HG03280 (cell line): ENCODE measurements around the gene PURB.
"Not testable (repeated sequence)": the region's sequence is repeated elsewhere in the genome, so short reads cannot be mapped to it uniquely, and the experiment has no call there.

ENCODE experiments used
- ATAC-seq: cut with Tn5 transposase; IDR thresholded peaks from one replicate; pipeline ENCODE4 v1.9.1; 2021; ENCODE audit warnings: mild to moderate bottlenecking, moderate library complexity; ENCODE audit not compliant: unreplicated experiment

PURB gene

GRCh38 chr7:44885394-44886317 is at the start of gene PURB:
Gene PURB, minus strand, starts transcription at chr7:44885530. Its CDS starts 182 bp downstream, at chr7:44885348.
- ATAC-seq = peak; percentile 85

DNA sequence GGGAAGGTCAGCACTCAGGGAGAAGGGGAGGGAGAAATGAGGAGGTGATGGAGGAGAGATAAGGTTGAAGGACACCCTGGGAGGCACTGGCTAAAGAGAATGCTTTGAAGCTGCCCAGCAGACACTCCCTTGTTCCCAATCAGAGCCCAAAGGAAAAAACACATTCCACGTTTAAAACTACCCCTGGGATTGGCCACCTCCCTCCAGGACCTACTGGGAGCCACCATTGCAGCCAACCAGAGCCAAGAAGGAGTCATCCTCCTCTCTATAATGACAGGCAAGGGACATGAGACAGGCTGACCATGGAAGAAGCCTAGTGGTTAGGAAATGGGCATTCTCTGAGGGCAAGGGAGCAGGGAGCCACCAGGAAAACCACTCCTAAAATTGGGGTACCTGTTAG is 49.7 kb upstream of the PURB start:
- ATAC-seq = no peak

DNA sequence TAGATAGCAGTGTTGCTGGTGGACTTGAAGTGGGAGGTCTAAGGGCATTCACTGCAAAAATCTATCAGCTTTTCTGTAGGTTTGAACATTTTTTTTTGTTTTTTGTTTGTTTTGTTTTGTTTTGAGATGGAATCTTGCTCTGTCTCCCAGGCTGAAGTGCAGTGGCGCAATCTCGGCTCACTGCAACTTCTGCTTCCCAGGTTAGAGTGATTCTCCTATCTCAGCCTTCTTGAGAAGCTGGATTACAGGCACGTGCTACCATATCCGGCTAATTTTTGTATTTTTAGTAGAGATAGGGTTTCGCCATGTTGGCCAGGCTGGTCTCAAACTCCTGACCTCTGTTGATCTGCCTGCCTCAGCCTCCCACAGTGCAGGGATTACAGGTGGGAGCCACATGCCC is 49.2 kb upstream of the PURB start:
- ATAC-seq = not testable (repeated sequence)

DNA sequence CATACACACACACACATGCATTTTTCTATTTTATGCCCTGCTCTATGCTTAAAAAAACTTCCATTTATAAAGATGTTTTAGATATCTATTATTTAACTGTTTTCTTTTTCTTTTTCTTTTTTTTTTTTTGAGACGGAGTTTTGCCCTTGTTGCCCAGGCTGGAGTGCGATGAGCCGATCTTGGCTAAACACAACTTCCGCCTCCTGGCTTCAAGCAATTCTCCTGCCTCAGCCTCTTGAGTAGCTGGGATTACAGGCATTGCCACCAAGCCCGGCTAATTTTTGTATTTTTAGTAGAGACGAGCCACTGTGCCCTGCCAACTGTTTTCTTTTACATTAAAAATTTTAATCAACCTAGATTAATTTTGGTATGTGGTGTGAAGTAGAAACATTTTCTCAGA is 45.6 kb upstream of the PURB start:
- ATAC-seq = no peak

GRCh38 chr7:44922351-44922694 is 37.0 kb upstream of the PURB start:
- ATAC-seq = peak; percentile 12

GRCh38 chr7:44921607-44922350 is 36.4 kb upstream of the PURB start:
- ATAC-seq = peak; percentile 79

DNA sequence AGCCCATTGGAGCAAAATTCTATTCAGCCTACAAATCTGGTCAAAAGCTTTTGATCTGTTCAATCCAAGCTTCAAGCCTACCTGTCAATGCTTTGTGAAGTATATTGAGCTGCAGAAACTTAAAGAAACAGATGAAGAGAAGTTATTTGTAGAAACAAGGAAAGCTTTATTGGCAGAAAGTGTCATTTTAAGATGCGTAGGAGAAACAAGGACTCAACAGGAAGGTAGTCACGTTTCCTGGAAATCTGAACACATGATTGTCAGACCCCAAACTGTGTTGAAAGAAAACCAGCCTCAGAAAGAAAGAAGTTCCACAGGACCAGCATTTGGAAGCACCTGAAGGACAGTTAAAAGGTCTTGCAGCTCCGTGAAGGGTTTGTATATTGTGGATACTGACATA is 34.8 kb upstream of the PURB start:
- ATAC-seq = no peak

DNA sequence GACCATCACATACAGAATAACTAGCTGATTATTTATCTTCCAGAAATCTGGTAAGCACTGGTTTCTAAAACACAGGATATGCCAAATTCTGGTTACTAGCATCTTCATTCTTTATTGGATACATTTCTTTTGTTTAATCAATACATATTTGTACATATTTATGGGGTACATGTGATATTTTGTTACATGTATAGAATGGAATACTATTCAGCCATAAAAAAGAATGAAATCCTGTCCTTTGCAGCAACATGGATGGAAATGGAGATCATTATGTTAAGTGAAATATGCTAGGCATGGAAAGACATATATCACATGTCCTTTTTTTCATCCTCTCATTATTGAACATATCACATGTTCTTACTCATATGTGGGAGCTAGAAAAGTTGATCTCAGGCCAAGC is 32.7 kb upstream of the PURB start:
- no peak for ATAC-seq

DNA sequence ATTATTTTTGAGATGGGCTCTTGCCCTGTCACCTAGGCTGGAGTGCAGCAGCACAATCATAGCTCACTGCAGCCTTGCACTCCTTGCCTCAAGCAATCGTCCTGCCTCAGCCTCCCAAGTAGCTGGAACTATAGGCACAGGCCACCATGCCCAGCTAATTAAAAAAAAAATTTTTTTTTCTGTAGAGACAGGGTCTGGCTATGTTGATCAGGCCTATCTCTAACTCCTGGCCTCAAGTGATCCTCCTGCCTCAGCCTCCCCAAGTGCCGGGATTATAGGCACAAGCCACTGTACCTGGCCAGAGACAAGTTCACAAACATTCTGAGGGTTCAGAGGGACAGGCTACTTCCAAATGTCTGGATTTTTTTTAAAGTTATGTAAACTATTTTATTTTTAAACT is 32.1 kb upstream of the PURB start:
- ATAC-seq = no peak

DNA sequence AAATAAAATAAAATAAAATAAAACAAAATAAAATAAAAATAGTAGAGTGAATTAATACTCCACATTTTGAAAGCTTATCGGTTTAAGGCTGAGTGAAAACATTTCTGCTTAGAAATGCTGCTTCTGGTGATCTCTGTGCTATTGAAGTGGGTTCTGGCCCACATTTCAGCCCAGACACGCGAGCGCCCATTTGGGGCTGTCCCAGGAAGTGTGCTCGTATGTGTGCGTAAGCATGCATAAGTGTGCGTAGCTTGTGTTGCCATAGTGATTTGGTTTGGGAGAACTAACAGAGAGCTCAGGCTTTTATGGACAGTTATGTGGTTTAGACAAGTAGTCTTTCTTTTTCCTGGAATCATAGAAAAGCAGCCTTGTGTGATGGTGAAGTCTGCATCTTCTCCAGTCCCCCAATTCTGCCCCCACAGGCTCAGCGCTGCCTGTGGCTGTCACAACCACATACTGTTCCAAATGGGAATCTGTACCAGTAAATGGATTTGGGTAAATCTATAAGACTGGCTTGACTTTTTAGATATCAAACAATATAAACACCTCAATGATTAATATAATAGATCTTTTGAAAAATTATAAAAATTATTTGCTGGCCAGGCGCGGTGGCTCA is 29.8 kb upstream of the PURB start:
- ATAC-seq = peak; percentile 77

GRCh38 chr7:44912775-44913347 is 27.5 kb upstream of the PURB start:
- ATAC-seq = no peak

DNA sequence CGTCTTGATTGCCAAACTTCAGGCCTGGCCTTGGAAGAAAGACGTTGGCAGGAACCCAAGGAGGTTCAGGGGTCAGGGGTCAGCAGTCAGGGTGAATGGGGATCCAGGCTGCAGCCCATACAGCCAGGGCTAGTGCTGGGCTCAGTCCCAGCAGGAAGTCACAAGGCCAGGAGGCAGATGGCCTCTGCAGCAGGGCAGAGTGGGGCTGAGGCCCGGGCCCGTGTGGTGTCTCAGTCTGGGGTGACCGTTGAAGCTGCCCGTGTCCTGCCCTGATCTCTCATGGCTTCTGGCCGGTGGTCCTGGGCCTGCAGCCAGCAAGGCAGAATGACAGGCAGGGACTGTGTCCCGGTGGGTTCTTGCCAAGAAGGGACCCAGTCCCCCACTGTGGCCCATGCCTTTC is 26.6 kb upstream of the PURB start:
- no peak for ATAC-seq

- no peak for ATAC-seq
These were observed 24.5 kb upstream of the PURB start for GRCh38 chr7:44909596-44910389.

DNA sequence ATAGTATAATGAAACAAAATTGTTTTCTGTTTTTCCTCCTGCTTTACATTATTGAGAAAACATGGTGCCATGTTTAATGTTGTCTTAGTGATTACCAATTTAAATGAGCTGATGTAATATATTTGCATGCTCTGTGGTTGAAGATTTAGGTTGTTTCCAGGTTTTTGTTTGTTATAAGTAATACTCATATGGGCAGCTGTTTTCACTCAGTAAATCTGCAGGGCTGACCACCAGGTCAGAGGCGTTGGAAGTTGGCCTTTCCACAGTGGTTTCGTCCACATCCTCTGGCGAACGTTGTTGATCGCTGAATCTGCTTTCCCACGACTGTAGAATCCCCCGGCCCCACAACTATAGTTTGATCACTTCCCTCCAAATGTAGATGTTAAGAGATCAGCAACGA is 21.6 kb upstream of the PURB start:
- no peak for ATAC-seq

- no peak for ATAC-seq
These were observed 19.8 kb upstream of the PURB start for GRCh38 chr7:44905002-44905635.

GRCh38 chr7:44899443-44899842 is 14.1 kb upstream of the PURB start:
- no peak for ATAC-seq

DNA sequence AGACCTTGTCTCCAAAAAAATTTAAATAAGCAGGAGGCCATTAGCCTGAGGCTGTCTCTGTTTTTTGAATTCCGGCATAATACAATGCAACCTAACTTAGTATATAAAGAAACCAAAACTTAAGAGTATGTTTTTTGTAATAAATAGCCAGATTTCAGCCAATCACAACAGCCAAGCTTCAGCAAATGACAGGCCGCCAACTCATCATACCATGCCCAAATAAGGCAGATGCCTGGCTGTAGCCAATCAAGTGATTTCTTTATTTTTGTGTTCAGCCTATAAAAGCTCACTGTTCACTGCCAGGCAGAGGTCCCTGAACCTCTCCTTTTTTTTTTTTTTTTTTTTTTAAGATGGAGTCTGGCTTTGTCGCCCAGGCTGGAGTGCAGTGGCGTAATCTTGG is 12.7 kb upstream of the PURB start:
- no peak for ATAC-seq

DNA sequence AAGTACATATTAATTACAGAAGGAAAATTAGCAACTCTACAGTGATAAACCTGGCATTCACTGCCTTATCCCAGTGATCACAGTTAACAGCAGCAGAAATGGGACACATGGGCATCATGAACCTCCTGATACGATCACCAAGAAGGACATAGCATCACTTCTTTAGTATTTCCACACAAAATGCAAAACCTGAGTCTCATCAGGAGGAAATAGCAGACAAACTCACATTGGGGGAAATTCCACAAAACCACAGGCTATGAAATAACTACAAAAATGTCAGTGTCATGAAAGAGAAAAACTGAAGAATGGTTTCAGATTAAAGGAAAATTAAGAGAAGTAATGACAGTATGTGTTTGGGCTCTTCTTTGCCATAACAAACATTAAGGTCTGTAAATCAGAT is 12.0 kb upstream of the PURB start:
- no peak for ATAC-seq

DNA sequence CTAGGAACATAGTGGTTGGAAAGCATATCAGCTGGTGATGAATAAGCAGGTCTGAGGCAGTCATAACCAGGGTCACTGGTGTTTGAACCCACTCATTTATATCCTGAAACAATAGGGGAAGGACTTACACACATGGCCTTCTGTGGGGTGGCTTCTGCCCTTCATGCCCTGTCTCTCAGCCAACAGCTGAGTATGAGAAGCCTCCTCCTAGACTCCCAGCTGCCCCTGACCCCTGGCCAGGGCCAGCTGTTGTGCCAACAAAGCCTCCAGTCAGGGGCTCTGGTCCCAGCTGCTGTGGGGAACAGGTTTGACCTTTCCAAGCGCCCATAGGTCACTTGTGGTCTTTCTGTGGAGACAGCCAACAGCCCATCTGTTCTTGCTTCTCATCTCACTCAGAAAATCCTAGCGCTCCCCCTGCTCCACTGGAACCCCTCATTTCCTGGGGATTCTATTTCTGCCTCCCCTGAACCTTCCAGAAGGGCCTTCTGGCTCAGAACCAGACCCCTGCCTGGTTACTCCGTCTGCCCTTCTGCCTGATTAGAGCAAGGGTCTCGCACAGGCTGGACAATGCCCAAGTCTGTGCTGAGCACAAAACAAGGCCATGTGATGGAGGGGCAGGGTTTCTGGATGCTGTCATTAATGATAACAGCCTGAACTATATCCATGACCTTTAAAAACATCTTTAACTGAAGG is 9.7 kb upstream of the PURB start:
- no peak for ATAC-seq
